Measurements from ENCODE around the gene PRSS3. TPM values are rescaled to one million over a fixed set of nuclear protein-coding genes. Genes with fewer than 3 reads are reported as not detected.
"Not testable (repeated sequence)": the region's sequence is repeated elsewhere in the genome, so short reads cannot be mapped to it uniquely, and the experiment has no call there.

PRSS3 gene
- 33.8 and 36.8 TPM in 2 replicates for total RNA-seq (2022)
- percentile 76 among the genes with signal in this experiment for Bru-seq, nascent RNA
- percentile 66 among the genes with signal in this experiment for BruChase-seq, experiment 1, labeled RNA remaining after a 2-hour chase
- percentile 69 among the genes with signal in this experiment for BruChase-seq, experiment 2, labeled RNA remaining after a 6-hour chase
- long read RNA-seq, transcript PRSS3-202 (5 exons, 966 nt) = major isoform, 28 of 33 reads
- long read RNA-seq, partial matches to known transcripts = 1 of 33 reads
- long read RNA-seq, other reads (novel, unspliced or antisense) = 2 of 33 reads

DNA sequence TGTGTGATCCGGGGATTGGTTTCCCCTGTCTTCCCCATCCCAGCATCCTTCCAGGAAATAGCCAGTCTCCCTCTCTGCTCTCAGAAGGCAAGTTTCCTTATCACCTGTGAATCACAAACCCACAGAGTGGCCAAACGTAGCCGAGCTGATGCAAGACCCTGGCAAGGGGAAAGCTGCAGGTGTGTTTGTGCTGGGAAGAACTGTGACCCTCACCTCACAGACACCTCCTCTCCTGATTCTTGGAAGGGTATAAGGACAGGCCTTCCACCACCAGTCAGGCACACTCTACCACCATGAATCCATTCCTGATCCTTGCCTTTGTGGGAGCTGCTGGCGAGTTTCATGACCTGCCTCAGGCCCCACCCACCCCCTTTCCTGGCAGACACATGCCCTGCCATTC lies at the start of gene PRSS3:
TSS of gene PRSS3 (plus strand) at position 281 of the 400 bp plus-strand sequence. CDS start at position 294, 13 bp downstream.
- BruUV-seq (replicated peaks) = no TSS peak
- Histone ChIP-seq H3K4me3 (ENCODE audit: low read depth, low read length) (no peak within 1 kb of the TSS), H3K9me3 (no peaks in the 10 kb centered on the region), H3K27me3 (replicated peaks; ENCODE audit: control insufficient read depth, insufficient read depth, low read length) (no peaks in the 10 kb centered on the region), H3K36me3 (ENCODE audit: control insufficient read depth, insufficient read depth, low read length) (peaks cover 1% of the 10 kb centered on the region; the same call in 1 of the 2 replicates), H3K4me1 (no peaks in the 10 kb centered on the region)
- ChIA-PET CTCF (interaction anchor here (1.1 kb wide), 1 partner anchor 17 kb away, joined by 3 read pairs; no protein-coding TSS in a partner anchor), POLR2A (no interaction called here)
- TF ChIP-seq, protein P1, sequence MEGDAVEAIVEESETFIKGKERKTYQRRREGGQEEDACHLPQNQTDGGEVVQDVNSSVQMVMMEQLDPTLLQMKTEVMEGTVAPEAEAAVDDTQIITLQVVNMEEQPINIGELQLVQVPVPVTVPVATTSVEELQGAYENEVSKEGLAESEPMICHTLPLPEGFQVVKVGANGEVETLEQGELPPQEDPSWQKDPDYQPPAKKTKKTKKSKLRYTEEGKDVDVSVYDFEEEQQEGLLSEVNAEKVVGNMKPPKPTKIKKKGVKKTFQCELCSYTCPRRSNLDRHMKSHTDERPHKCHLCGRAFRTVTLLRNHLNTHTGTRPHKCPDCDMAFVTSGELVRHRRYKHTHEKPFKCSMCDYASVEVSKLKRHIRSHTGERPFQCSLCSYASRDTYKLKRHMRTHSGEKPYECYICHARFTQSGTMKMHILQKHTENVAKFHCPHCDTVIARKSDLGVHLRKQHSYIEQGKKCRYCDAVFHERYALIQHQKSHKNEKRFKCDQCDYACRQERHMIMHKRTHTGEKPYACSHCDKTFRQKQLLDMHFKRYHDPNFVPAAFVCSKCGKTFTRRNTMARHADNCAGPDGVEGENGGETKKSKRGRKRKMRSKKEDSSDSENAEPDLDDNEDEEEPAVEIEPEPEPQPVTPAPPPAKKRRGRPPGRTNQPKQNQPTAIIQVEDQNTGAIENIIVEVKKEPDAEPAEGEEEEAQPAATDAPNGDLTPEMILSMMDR (IDR thresholded peaks at IDR 0.05; ENCODE audit: insufficient read depth in 1 of 2, low read depth in 1 of 2, low read length in 1 of 2, severe bottlenecking in 1 of 2, unreplicated experiment in 1 of 2) = no peak
- H3K27ac Mint-ChIP-seq (ENCODE audit: unreplicated experiment) = peak within 1 kb of the TSS; percentile 84
- DNase-seq = peak in 1 of 2 experiments; percentile 77
- peaks cover 18% of the 10 kb centered on the region for H3K4me1 Mint-ChIP-seq (ENCODE audit: low read depth, unreplicated experiment)
- H3K27me3 Mint-ChIP-seq (ENCODE audit: insufficient read depth, unreplicated experiment) = no peaks in the 10 kb centered on the region
- peaks cover 22% of the 10 kb centered on the region for H3K36me3 Mint-ChIP-seq (ENCODE audit: insufficient read depth, unreplicated experiment)
- no peaks in the 10 kb centered on the region for H3K9me3 Mint-ChIP-seq (ENCODE audit: unreplicated experiment)
- intact Hi-C loops (cut with micrococcal nuclease; ENCODE audit: unreplicated experiment) = no loop called here
- H3K4me3 Mint-ChIP-seq (ENCODE audit: unreplicated experiment) = no peak within 1 kb of the TSS

- H3K4me3 ChIP-seq (ENCODE audit: low read depth, low read length) = no peak overlapping the region
These were observed 46.6 kb upstream of the PRSS3 start for GRCh38 chr9:33748633-33749304.

DNA sequence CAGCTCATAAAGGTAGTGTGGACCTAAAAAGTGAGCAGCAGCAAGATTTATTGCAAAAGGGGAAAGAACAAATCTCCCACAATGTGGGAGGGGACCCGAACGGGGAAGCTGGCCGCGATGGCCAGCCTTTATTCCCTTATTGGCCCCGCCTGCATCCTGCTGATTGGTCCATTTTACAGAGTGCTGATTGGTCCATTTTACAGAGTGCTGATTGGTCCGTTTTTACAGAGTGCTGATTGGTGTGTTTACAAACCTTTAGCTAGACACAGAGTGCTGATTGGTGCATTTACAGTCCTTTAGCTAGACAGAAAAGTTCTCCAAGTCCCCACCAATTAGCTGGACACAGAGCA lies 46.1 kb upstream of the PRSS3 start:
- H3K27ac Mint-ChIP-seq (ENCODE audit: unreplicated experiment); BruUV-seq (replicated peaks); H3K4me3 ChIP-seq (ENCODE audit: low read depth, low read length); H3K27me3 ChIP-seq (replicated peaks; ENCODE audit: control insufficient read depth, insufficient read depth, low read length); H3K27me3 Mint-ChIP-seq (ENCODE audit: insufficient read depth, unreplicated experiment); H3K9me3 Mint-ChIP-seq (ENCODE audit: unreplicated experiment); intact Hi-C loops (cut with micrococcal nuclease; ENCODE audit: unreplicated experiment); DNase-seq; H3K4me3 Mint-ChIP-seq (ENCODE audit: unreplicated experiment); H3K36me3 ChIP-seq (ENCODE audit: control insufficient read depth, insufficient read depth, low read length); H3K36me3 Mint-ChIP-seq (ENCODE audit: insufficient read depth, unreplicated experiment); H3K9me3 ChIP-seq; H3K4me1 ChIP-seq: not testable (repeated sequence)
- ChIA-PET CTCF (interaction anchor here (0.7 to 1.8 kb wide), 3 partner anchors 29 to 170 kb away, joined by 3 to 6 read pairs (median 4); no protein-coding TSS in a partner anchor), POLR2A (interaction anchor here (0.6 kb wide), 1 partner anchor 23 kb away, joined by 3 read pairs; no protein-coding TSS in a partner anchor)
- peaks cover 17% of the 10 kb centered on the region for H3K4me1 Mint-ChIP-seq (ENCODE audit: low read depth, unreplicated experiment)

More at GRCh38 chr9:33748633-33749304, 46.6 kb upstream of the PRSS3 start:
- intact Hi-C loops (cut with micrococcal nuclease; ENCODE audit: unreplicated experiment) = no loop called here
- Mint-ChIP-seq H3K36me3 (ENCODE audit: insufficient read depth, unreplicated experiment) (no peaks in the 10 kb centered on the region), H3K27me3 (ENCODE audit: insufficient read depth, unreplicated experiment) (no peaks in the 10 kb centered on the region), H3K4me1 (ENCODE audit: low read depth, unreplicated experiment) (peaks cover 12% of the 10 kb centered on the region), H3K27ac (ENCODE audit: unreplicated experiment) (no peak overlapping the region), H3K4me3 (ENCODE audit: unreplicated experiment) (no peak overlapping the region), H3K9me3 (ENCODE audit: unreplicated experiment) (no peaks in the 10 kb centered on the region)
- no peaks in the 10 kb centered on the region for H3K36me3 ChIP-seq (ENCODE audit: control insufficient read depth, insufficient read depth, low read length)
- peaks cover 7% of the 10 kb centered on the region; the same call in 1 of the 2 replicates for H3K4me1 ChIP-seq
- no peaks in the 10 kb centered on the region for H3K9me3 ChIP-seq
- no peaks in the 10 kb centered on the region for H3K27me3 ChIP-seq (replicated peaks; ENCODE audit: control insufficient read depth, insufficient read depth, low read length)
- ChIA-PET POLR2A (interaction anchor here (0.6 kb wide), 1 partner anchor 24 kb away, joined by 3 read pairs; no protein-coding TSS in a partner anchor), CTCF (interaction anchor here (0.6 to 1.1 kb wide), 2 partner anchors 30 to 31 kb away, joined by 3 to 9 read pairs; no protein-coding TSS in a partner anchor)
- DNase-seq = no peak
- no TSS peak for BruUV-seq (replicated peaks)
- TF ChIP-seq, protein P1 (IDR thresholded peaks at IDR 0.05; ENCODE audit: insufficient read depth in 1 of 2, low read depth in 1 of 2, low read length in 1 of 2, severe bottlenecking in 1 of 2, unreplicated experiment in 1 of 2) = no peak

All from Caco-2 (cell line).